ENCODE results near the gene BPTF.

The BPTF gene

GRCh38 chr17:67982686-67983382 lies 157.5 kb downstream of the BPTF start:
- no peaks in the 10 kb centered on the region for H3K9me3 ChIP-seq (ENCODE audit: control insufficient read depth, insufficient read depth, low read depth, low read length)
- no peak overlapping the region for H3K27ac ChIP-seq (ENCODE audit: extremely low read depth, low read depth, low read length)
- TF ChIP-seq BCL6B (tag by site-specific recombination; IDR thresholded peaks at IDR 0.05) (no peak), ZSCAN30 (tag by site-specific recombination; IDR thresholded peaks at IDR 0.05) (no peak)
- H3K4me1 ChIP-seq (ENCODE audit: control insufficient read depth, insufficient read depth, low read length), result no peaks in the 10 kb centered on the region
- H3K4me3 ChIP-seq (ENCODE audit: low read depth, low read length), result no peak overlapping the region
- CTCF ChIA-PET, result interaction anchor here (0.6 to 1.5 kb wide), 3 partner anchors 10 to 456 kb away, joined by 3 to 5 read pairs (median 4); no protein-coding TSS in a partner anchor
- POLR2A ChIA-PET, result no interaction called here
- H3K36me3 ChIP-seq (ENCODE audit: control insufficient read depth in 2 of 2, insufficient read depth in 1 of 2, low read length in 2 of 2), result peaks cover 0 to 11% of the 10 kb centered on the region in 2 experiments; a peak in 2 of 3 replicates

GRCh38 chr17:67983383-67983688 lies 158.0 kb downstream of the BPTF start:
- CTCF ChIA-PET, result interaction anchor here (1.5 kb wide), 1 partner anchor 9 kb away, joined by 5 read pairs; no protein-coding TSS in a partner anchor
- H3K4me1 ChIP-seq (ENCODE audit: control insufficient read depth, insufficient read depth, low read length), result no peaks in the 10 kb centered on the region
- H3K4me3 ChIP-seq (ENCODE audit: low read depth, low read length), result no peak overlapping the region
- POLR2A ChIA-PET, result no interaction called here
- no peaks in the 10 kb centered on the region for H3K9me3 ChIP-seq (ENCODE audit: control insufficient read depth, insufficient read depth, low read depth, low read length)
- no peak overlapping the region for H3K27ac ChIP-seq (ENCODE audit: extremely low read depth, low read depth, low read length)
- H3K36me3 ChIP-seq (ENCODE audit: control insufficient read depth in 2 of 2, insufficient read depth in 1 of 2, low read length in 2 of 2), result peaks cover 0 to 11% of the 10 kb centered on the region in 2 experiments; a peak in 2 of 3 replicates
- TF ChIP-seq ATF2 (tag by site-specific recombination; IDR thresholded peaks at IDR 0.05; ENCODE audit: low read depth), result peak; percentile 64; the same call in 1 of the 2 replicates
- no peak for TF ChIP-seq GFI1B (tag by site-specific recombination; IDR thresholded peaks at IDR 0.05)

- CTCF ChIA-PET, result no interaction called here
- Histone ChIP-seq H3K36me3 (ENCODE audit: control insufficient read depth in 2 of 2, insufficient read depth in 1 of 2, low read length in 2 of 2) (peaks cover 0 to 4% of the 10 kb centered on the region in 2 experiments; a peak in 2 of 3 replicates), H3K27ac (ENCODE audit: extremely low read depth, low read depth, low read length) (no peak overlapping the region), H3K4me3 (ENCODE audit: low read depth, low read length) (no peak overlapping the region), H3K4me1 (ENCODE audit: control insufficient read depth, insufficient read depth, low read length) (peaks cover 18% of the 10 kb centered on the region), H3K9me3 (ENCODE audit: control insufficient read depth, insufficient read depth, low read depth, low read length) (no peaks in the 10 kb centered on the region)
- POLR2A ChIA-PET, result interaction anchor here (3.2 kb wide), 1 partner anchor 45 kb away, joined by 13 read pairs; the partner anchor contains the start of gene KPNA2
- no peak for TF ChIP-seq ZNF560 (tag by site-specific recombination; IDR thresholded peaks at IDR 0.05; ENCODE audit: borderline replicate concordance)
- peak; percentile 32; the same call in 1 of the 2 replicates for TF ChIP-seq KLF10 (tag by site-specific recombination; IDR thresholded peaks at IDR 0.05)
- no peak for TF ChIP-seq ZNF837 (tag by site-specific recombination; IDR thresholded peaks at IDR 0.05)
- TF ChIP-seq FEZF1 (tag by site-specific recombination; IDR thresholded peaks at IDR 0.05), result peak; percentile 50; the same call in 1 of the 2 replicates
- TF ChIP-seq ZSCAN18 (tag by site-specific recombination; IDR thresholded peaks at IDR 0.05), result no peak
- peak; percentile 42; the same call in 1 of the 2 replicates for TF ChIP-seq ZNF629 (tag by site-specific recombination; IDR thresholded peaks at IDR 0.05)
- no peak for TF ChIP-seq ZIC2 (tag by site-specific recombination; IDR thresholded peaks at IDR 0.05)
- TF ChIP-seq GLIS2 (tag by site-specific recombination; IDR thresholded peaks at IDR 0.05), result no peak
- 0 out of 2 replicates have a peak, but pooled peaks have one; percentile 22 for TF ChIP-seq INSM2 (tag by site-specific recombination; IDR thresholded peaks at IDR 0.05)
- TF ChIP-seq ZNF555 (tag by site-specific recombination; conservative IDR thresholded peaks at IDR 0.05), result no peak
- peak; percentile 28; the same call in 1 of the 2 replicates for TF ChIP-seq SP7 (tag by site-specific recombination; IDR thresholded peaks at IDR 0.05)
- TF ChIP-seq ZEB2 (tag by site-specific recombination; IDR thresholded peaks at IDR 0.05), result peak; percentile 45; the same call in 1 of the 2 replicates
- no peak for TF ChIP-seq ZNF423 (tag by site-specific recombination; IDR thresholded peaks at IDR 0.05)
- TF ChIP-seq HOXD13 (CRISPR knock-in tag; IDR thresholded peaks at IDR 0.05; ENCODE audit: borderline replicate concordance), result no peak
- no peak for TF ChIP-seq ZNF148 (tag by site-specific recombination; IDR thresholded peaks at IDR 0.05; ENCODE audit: borderline replicate concordance)
- no peak for TF ChIP-seq ZNF830 (tag by site-specific recombination; IDR thresholded peaks at IDR 0.05; ENCODE audit: low read depth)
- TF ChIP-seq YY2 (tag by site-specific recombination; IDR thresholded peaks at IDR 0.05), result no peak
- no peak for TF ChIP-seq SP3 (tag by site-specific recombination; IDR thresholded peaks at IDR 0.05)
- no peak for TF ChIP-seq ZFP3 (tag by site-specific recombination; IDR thresholded peaks at IDR 0.05; ENCODE audit: low read depth)
Measured at GRCh38 chr17:67990909-67991308, 165.6 kb downstream of the BPTF start.
